ENCODE results near the gene CAPN1.
"Not testable (repeated sequence)": the region's sequence is repeated elsewhere in the genome, so short reads cannot be mapped to it uniquely, and the experiment has no call there.

Gene CAPN1

DNA sequence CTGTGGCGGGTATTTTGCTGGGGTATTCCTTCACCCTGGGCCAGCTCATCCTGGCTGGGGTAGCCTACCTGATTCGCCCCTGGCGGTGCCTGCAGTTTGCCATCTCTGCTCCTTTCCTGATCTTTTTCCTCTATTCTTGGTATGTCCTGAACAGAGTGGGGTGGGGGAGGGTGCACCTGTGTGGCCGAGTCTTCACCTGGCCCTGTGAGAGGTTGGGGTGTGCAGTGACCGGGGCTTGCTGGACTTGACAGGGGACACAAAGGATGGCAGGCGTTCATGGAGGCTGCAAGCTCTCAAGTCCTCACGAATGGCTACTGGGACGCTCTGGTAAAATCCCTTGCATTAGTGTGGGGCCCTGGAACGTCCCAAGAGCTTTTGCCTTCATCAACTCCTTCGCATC is 39.3 kb downstream of the CAPN1 start:
- DNase-seq = no peak

DNA sequence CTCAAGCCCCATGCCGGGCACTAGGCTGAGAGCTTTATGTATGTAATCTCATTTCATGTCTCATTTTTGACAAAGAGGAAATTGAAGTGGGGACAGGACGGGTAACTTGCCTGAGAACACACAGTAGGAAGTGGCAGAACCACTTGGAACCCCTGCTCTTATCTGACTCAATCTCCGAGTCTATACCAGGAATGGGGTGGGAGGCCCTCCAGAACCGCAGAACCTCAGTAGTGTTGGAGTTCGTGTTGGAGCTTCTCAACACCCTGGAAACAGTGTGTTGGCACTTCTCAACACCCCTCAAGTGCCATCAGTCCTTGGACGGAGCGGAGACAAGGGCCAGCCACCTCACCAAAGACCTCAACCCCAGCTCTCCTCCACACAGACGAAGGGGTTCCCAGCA is 41.3 kb downstream of the CAPN1 start:
- no peak for DNase-seq

DNA sequence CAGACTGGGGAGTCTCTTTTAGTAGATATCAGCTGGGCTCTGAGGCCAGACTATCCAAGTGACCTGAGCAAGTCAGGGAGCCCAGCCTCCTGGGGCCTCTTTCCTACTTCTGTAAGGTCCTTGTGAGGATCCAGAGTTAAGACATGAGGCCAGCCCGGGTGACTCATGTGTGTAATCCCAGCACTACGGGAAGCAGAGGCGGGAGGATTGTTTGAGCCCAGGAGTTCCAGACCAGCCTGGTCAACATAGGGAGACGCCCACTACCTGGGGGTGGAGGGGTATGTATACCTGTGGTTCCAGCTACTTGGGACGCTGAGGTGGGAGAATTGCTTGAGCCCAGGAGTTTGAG is 43.2 kb downstream of the CAPN1 start:
- no peak for DNase-seq

DNA sequence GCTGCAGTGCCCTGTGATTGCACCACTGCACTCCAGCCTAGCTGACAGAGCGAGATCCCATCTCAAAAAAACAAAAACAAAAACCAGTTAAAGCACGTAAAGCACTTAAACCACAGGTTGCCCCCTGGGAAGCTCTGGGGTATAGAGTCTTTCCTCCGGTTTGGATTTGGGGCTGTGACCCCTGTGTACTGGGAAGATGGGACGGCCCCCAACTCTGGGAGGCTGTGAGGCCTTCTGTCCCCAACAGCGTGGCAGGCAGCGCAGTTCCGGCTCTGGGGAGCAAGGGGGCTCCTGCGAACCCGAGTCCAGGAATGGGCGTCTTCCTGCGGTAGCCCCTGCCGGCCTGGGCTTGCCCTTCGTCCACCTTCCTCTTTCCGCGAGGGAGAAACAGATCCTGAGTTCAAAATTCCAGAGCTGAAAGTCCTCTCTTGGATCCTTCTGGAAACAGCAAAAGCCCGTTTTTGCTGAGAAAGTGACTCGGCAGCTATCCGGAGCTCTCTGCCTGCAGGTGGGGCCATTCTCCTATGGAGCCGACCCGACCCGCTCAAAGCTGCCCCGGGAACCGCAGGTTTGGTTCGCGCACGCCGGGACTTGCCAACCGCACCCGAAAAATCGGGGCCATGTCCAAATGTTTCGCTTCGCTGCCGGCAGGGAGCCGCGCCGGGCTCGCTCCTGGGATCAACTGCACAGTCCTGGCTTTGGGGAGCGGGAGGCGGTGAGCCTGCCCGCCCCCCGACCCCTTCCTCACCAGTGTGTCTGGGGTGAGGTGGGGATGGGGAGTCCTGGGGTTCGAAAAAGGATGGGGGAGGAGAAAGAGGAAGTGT is 43.8 kb downstream of the CAPN1 start:
- no peak for DNase-seq

DNA sequence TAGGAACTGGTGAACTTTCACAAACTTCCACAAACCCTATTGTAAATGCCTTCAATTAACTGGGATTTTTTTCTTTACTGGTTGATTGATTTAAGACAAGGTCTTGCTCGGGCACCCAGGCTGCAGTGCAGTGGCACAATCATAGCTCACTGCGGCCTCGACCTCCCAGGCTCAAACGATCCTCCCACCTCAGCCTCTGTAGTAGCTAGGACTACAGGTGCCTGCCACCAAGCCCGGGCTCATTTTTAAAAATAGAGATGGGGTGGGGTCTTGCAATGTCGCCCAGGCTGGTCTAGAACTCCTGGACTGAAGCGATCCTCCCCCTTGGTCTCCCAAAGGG is 44.3 kb downstream of the CAPN1 start:
- no peak for DNase-seq

GRCh38 chr11:65227879-65228278 is 46.2 kb downstream of the CAPN1 start:
- DNase-seq = no peak

DNA sequence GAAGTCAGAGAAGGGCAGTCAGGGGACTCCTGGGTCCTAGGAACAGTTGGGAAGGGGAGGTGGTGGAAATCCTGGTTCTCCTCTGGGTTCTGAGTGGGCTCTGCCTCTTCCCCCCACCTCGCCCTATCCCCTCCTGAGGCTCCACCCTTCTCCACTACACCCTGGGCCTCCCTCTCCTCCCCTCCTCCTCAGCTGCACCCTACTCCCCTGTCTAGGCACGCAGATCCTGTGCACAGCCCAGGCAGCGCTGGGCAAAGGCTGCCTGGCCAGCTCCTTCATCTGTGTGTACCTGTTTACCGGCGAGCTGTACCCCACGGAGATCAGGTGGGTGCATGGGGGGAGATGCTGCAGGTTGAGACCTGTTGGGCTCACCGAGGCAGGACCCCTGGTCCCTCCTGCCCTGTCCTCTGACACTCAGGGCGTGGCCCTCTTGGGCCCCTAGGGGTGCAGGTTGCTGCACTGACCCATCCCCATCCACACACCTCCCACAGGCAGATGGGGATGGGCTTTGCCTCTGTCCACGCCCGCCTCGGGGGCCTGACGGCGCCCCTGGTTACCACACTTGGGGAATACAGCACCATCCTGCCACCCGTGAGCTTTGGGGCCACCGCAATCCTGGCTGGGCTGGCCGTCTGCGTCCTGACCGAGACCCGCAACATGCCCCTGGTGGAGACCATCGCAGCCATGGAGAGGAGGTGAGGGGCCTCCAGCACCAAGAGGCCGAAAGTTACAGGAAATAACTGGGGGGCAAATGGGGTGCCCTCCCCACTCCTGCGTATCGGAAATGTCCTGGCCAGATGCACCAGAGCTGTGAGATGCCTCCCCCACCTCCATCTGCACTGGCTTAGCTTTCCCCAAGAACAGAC is 54.7 kb downstream of the CAPN1 start:
- DNase-seq = no peak

- DNase-seq = not testable (repeated sequence)
These were observed 56.6 kb downstream of the CAPN1 start for GRCh38 chr11:65238302-65238701.

GRCh38 chr11:65241134-65241533 is 59.4 kb downstream of the CAPN1 start:
- no peak for DNase-seq

DNA sequence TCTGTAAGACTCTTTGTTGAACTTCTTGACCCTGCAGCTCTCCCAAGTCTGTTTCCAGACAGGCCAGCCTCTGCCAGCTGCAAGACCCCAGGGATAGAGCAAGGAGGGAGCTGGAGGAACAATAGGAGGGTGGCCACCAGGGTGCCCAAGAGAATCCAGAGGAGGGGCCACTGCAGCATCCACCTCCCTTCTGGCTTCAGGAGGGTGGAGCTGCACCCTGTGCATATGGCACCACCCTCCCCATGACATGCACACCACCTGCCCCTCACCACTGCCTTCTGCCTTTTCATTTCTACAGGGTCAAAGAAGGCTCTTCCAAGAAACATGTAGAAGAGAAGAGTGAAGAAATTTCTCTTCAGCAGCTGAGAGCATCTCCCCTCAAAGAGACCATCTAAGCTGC is 60.0 kb downstream of the CAPN1 start:
- no peak for DNase-seq

DNA sequence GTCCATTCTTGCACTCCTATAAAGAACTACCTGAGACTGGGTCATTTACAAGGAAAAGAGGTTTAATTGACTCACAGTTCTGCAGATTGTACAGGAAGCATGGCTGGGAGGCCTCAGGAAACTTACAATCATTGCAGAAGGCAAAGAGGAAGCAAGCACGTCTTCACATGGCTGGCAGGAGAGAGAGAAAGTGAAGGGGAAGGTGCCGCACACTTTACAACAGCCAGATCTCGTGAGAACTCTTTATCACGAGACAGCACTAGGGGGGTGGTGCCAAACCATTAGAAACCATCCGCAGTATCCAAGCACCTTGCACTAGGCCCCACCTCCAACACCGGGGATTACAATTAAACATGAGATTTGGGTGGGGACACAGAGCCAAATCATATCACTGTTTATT is 60.7 kb downstream of the CAPN1 start:
- no peak for DNase-seq

DNA sequence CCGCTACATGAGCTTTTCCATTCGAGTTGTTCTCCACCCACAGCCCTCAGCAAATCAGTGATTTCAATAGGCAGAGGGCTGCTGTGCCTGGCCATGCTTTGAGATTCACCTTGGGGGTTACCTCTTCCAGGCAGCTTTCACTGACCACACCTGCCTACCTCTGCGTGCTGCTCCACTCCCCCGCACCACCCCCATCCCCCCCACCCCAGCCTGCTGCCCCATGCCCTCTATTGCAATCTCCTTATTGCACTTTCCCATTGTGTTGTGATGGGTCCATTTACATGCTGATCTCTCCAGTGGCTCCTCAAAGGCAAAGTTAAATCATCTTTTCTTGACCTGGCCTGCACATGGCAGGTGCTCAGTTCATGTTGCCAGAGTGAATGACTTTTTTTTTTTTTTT is 62.1 kb downstream of the CAPN1 start:
- no peak for DNase-seq

- DNase-seq = not testable (repeated sequence)
These were observed 63.3 kb downstream of the CAPN1 start for GRCh38 chr11:65245046-65245445.

DNA sequence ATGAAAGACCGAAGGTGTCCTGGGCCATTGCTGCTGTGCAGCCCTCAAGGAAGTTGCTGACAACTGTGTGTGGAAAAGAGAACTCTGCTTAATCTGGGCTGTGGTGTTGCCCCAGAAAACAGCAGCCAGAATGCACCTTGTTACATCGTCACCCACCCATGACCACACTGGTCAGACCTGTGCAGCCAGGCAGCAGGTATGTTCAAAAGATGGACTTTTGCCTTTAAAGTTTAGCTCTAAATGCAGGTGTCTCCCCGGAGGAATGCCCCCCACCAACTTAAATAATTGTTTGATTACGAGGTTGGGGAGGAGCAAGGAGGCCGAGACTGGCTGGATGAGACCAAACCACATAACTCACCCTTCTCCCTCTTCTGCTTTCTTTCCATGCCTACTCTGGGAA is 64.8 kb downstream of the CAPN1 start:
- DNase-seq = no peak

GRCh38 chr11:65248184-65248710 is 66.5 kb downstream of the CAPN1 start:
- DNase-seq = not testable (repeated sequence)

GRCh38 chr11:65251476-65251875 is 69.7 kb downstream of the CAPN1 start:
- DNase-seq = no peak

- no peak for DNase-seq
These were observed 73.0 kb downstream of the CAPN1 start for GRCh38 chr11:65254724-65255123.

- no peak for DNase-seq
These were observed 77.3 kb downstream of the CAPN1 start for GRCh38 chr11:65258988-65259387.

DNA sequence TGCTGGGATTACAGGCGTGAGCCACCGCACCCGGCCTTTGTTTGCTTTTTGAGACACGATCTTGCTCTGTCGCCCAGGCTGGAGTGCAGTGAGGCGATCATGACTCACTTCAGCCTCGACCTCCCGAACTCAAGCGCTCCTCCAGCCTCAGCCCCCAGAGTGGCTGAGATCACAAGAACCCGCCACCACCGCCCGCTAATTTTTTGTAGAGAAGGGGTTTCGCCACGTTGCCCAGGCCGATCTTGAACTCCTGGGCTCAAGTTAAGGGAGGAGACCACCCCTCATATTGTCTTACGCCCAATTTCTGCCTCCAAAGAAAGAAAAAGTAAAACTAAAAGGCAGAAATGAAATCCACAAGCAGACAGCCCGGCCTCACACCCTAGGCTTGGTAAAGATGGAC is 78.6 kb downstream of the CAPN1 start:
- DNase-seq = no peak

- DNase-seq = no peak
These were observed 79.2 kb downstream of the CAPN1 start for GRCh38 chr11:65260756-65261590.
